ENCODE data around the gene RNASEH2A.
"Not testable (repeated sequence)": the region's sequence is repeated elsewhere in the genome, so short reads cannot be mapped to it uniquely, and the experiment has no call there.

The RNASEH2A gene

GRCh38 chr19:12794196-12794941, 12.0 kb upstream of the RNASEH2A start:
- no peak for DNase-seq (ENCODE audit: low read depth)

GRCh38 chr19:12794971-12795381, 11.4 kb upstream of the RNASEH2A start:
- no peak for DNase-seq (ENCODE audit: low read depth)

- DNase-seq (ENCODE audit: low read depth), result peak; percentile 69
Measured at GRCh38 chr19:12796146-12797071, 10.0 kb upstream of the RNASEH2A start.

GRCh38 chr19:12797141-12797587, 9.2 kb upstream of the RNASEH2A start:
- DNase-seq (ENCODE audit: low read depth), result no peak

- DNase-seq (ENCODE audit: low read depth), result not testable (repeated sequence)
Measured at GRCh38 chr19:12797607-12798006, 8.8 kb upstream of the RNASEH2A start.

- DNase-seq (ENCODE audit: low read depth), result no peak
Measured at GRCh38 chr19:12799742-12800465, 6.5 kb upstream of the RNASEH2A start.

- DNase-seq (ENCODE audit: low read depth), result no peak
Measured at GRCh38 chr19:12800466-12800770, 6.0 kb upstream of the RNASEH2A start.

- DNase-seq (ENCODE audit: low read depth), result no peak
Measured at GRCh38 chr19:12800923-12801465, 5.4 kb upstream of the RNASEH2A start.

GRCh38 chr19:12801466-12802266, 4.7 kb upstream of the RNASEH2A start, which contains the start of the genes PRDX2 and THSD8:
Gene PRDX2, minus strand, starts transcription at chr19:12801800. Its CDS starts 539 bp downstream, at chr19:12801261.
Gene THSD8, plus strand, starts transcription at chr19:12802069. Its CDS starts 3 bp downstream, at chr19:12802072.
- DNase-seq (ENCODE audit: low read depth), result peak; percentile 68

GRCh38 chr19:12802267-12803106, 3.9 kb upstream of the RNASEH2A start:
- no peak for DNase-seq (ENCODE audit: low read depth)

- DNase-seq (ENCODE audit: low read depth), result no peak
Measured at GRCh38 chr19:12804051-12804450, 2.3 kb upstream of the RNASEH2A start.

- no peak for DNase-seq (ENCODE audit: low read depth)
Measured at GRCh38 chr19:12815088-12815487, 8.7 kb downstream of the RNASEH2A start.

- not testable (repeated sequence) for DNase-seq (ENCODE audit: low read depth)
Measured at GRCh38 chr19:12817188-12817587, 10.8 kb downstream of the RNASEH2A start.

GRCh38 chr19:12817810-12818209, 11.4 kb downstream of the RNASEH2A start:
- not testable (repeated sequence) for DNase-seq (ENCODE audit: low read depth)

GRCh38 chr19:12821761-12822160, 15.4 kb downstream of the RNASEH2A start:
- no peak for DNase-seq (ENCODE audit: low read depth)

GRCh38 chr19:12825254-12826131, 19.1 kb downstream of the RNASEH2A start:
- DNase-seq (ENCODE audit: low read depth), result peak; percentile 47

GRCh38 chr19:12828494-12828893, 22.1 kb downstream of the RNASEH2A start:
- no peak for DNase-seq (ENCODE audit: low read depth)

GRCh38 chr19:12833418-12833737, 27.0 kb downstream of the RNASEH2A start:
- DNase-seq (ENCODE audit: low read depth), result no peak
